CMK (cell line): Measurements from ENCODE around the gene SLC39A11.
A peak's percentile ranks its signal among the peaks of the same experiment; 100 is the strongest.
"Not testable (repeated sequence)": the region's sequence is repeated elsewhere in the genome, so short reads cannot be mapped to it uniquely, and the experiment has no call there.

ENCODE experiments used
- DNase-seq: peaks from one replicate; pipeline ENCODE4 v3.0.0-alpha.2; 2010; ENCODE audit warnings: low read depth

SLC39A11 gene

GRCh38 chr17:72832306-72832705 lies 260.2 kb downstream of the SLC39A11 start:
- DNase-seq, result no peak

GRCh38 chr17:72829883-72830282 lies 262.6 kb downstream of the SLC39A11 start:
- no peak for DNase-seq

GRCh38 chr17:72826602-72827001 lies 265.9 kb downstream of the SLC39A11 start:
- DNase-seq, result no peak

GRCh38 chr17:72826059-72826458 lies 266.4 kb downstream of the SLC39A11 start:
- peak; percentile 8 for DNase-seq

GRCh38 chr17:72825218-72825617 lies 267.3 kb downstream of the SLC39A11 start:
- no peak for DNase-seq

- not testable (repeated sequence) for DNase-seq
Observed at GRCh38 chr17:72824267-72824666, 268.2 kb downstream of the SLC39A11 start.

- DNase-seq, result no peak
Observed at GRCh38 chr17:72822358-72823023, 270.0 kb downstream of the SLC39A11 start.

GRCh38 chr17:72816406-72816805 lies 276.1 kb downstream of the SLC39A11 start:
- DNase-seq, result no peak

- no peak for DNase-seq
Observed at GRCh38 chr17:72813481-72813880, 279.0 kb downstream of the SLC39A11 start.

GRCh38 chr17:72812823-72813222 lies 279.7 kb downstream of the SLC39A11 start:
- no peak for DNase-seq

- DNase-seq, result no peak
Observed at GRCh38 chr17:72811976-72812687, 280.4 kb downstream of the SLC39A11 start.

GRCh38 chr17:72810991-72811508 lies 281.4 kb downstream of the SLC39A11 start:
- DNase-seq, result no peak

- DNase-seq, result no peak
Observed at GRCh38 chr17:72806011-72806410, 286.5 kb downstream of the SLC39A11 start.

GRCh38 chr17:72804949-72805707 lies 287.4 kb downstream of the SLC39A11 start:
- DNase-seq, result no peak

GRCh38 chr17:72802726-72803125 lies 289.8 kb downstream of the SLC39A11 start:
- no peak for DNase-seq

- no peak for DNase-seq
Observed at GRCh38 chr17:72797142-72797541, 295.3 kb downstream of the SLC39A11 start.

- no peak for DNase-seq
Observed at GRCh38 chr17:72795941-72796340, 296.5 kb downstream of the SLC39A11 start.

GRCh38 chr17:72794152-72794551 lies 298.3 kb downstream of the SLC39A11 start:
- DNase-seq, result no peak

GRCh38 chr17:72792771-72793170 lies 299.7 kb downstream of the SLC39A11 start:
- DNase-seq, result no peak

GRCh38 chr17:72790190-72790589 lies 302.3 kb downstream of the SLC39A11 start:
- no peak for DNase-seq

GRCh38 chr17:72789711-72790110 lies 302.8 kb downstream of the SLC39A11 start:
- DNase-seq, result no peak

- no peak for DNase-seq
Observed at GRCh38 chr17:72788950-72789585, 303.4 kb downstream of the SLC39A11 start.
